ENCODE results near the gene DIAPH2. TPM values are rescaled to one million over a fixed set of nuclear protein-coding genes. Genes with fewer than 3 reads are reported as not detected.

DIAPH2 gene
- total RNA-seq, 4 donors from 2014 or later = 39.5 to 61.0 (median 56.5) TPM

- H3K27ac ChIP-seq = no peak overlapping the region
- in situ Hi-C loops (cut with MboI; ENCODE audit: low pct_ligation_motif_present in 1 of 4, low pct_unique_long_range_greater_than_20kb in 1 of 4, low sequenced_read_pairs in 3 of 4) (no loop called here), intact Hi-C loops (cut with DNase I; ENCODE audit: low total_unique reads) (no loop called here)
- H3K27me3 ChIP-seq = no peaks in the 10 kb centered on the region
- no peaks in the 10 kb centered on the region for H3K4me1 ChIP-seq
- H3K4me3 ChIP-seq = no peak overlapping the region
- H3K9me3 ChIP-seq = no peaks in the 10 kb centered on the region
- TF ChIP-seq POLR2A (IDR thresholded peaks at IDR 0.05) (no peak), EP300 (IDR thresholded peaks at IDR 0.05; ENCODE audit: low read depth) (no peak), CTCF (IDR thresholded peaks at IDR 0.05) (no peak), POLR2AphosphoS5 (IDR thresholded peaks at IDR 0.05) (no peak)
- DNase-seq = no peak
- WGBS, 2 donors (ENCODE audit: low coverage in 1 of 2) = 82% methylated on average over 5 of the region's 5 CpGs; no CpG with 5 or more reads in 1 of the 2 donors
- no peaks in the 10 kb centered on the region for H3K36me3 ChIP-seq
Measured at GRCh38 chrX:96752781-96753180, 68.1 kb downstream of the DIAPH2 start.

GRCh38 chrX:96753230-96753629 lies 68.6 kb downstream of the DIAPH2 start:
- H3K4me1 ChIP-seq = no peaks in the 10 kb centered on the region

GRCh38 chrX:96756491-96756890 lies 71.8 kb downstream of the DIAPH2 start:
- no peak for DNase-seq
- no peaks in the 10 kb centered on the region for H3K27me3 ChIP-seq
- no peak for TF ChIP-seq CTCF (IDR thresholded peaks at IDR 0.05)
- TF ChIP-seq POLR2A (IDR thresholded peaks at IDR 0.05) = no peak
- no peak for TF ChIP-seq EP300 (IDR thresholded peaks at IDR 0.05; ENCODE audit: low read depth)
- TF ChIP-seq POLR2AphosphoS5 (IDR thresholded peaks at IDR 0.05) = no peak
- no peak overlapping the region for H3K4me3 ChIP-seq
- in situ Hi-C loops (cut with MboI; ENCODE audit: low pct_ligation_motif_present in 1 of 4, low pct_unique_long_range_greater_than_20kb in 1 of 4, low sequenced_read_pairs in 3 of 4) = no loop called here
- intact Hi-C loops (cut with DNase I; ENCODE audit: low total_unique reads) = no loop called here
- no peaks in the 10 kb centered on the region for H3K36me3 ChIP-seq
- H3K27ac ChIP-seq = no peak overlapping the region
- 79 to 80% methylated on average over 1 to 3 of the region's 3 CpGs for WGBS, 2 donors (ENCODE audit: low coverage in 1 of 2)
- H3K9me3 ChIP-seq = no peaks in the 10 kb centered on the region
- no peaks in the 10 kb centered on the region for H3K4me1 ChIP-seq

More at GRCh38 chrX:96753230-96753629, 68.6 kb downstream of the DIAPH2 start:
- no peak for DNase-seq
- in situ Hi-C loops (cut with MboI; ENCODE audit: low pct_ligation_motif_present in 1 of 4, low pct_unique_long_range_greater_than_20kb in 1 of 4, low sequenced_read_pairs in 3 of 4) (no loop called here), intact Hi-C loops (cut with DNase I; ENCODE audit: low total_unique reads) (no loop called here)
- no peak overlapping the region for H3K27ac ChIP-seq
- no peaks in the 10 kb centered on the region for H3K36me3 ChIP-seq
- TF ChIP-seq CTCF (IDR thresholded peaks at IDR 0.05) (no peak), POLR2A (IDR thresholded peaks at IDR 0.05) (no peak)
- no peaks in the 10 kb centered on the region for H3K27me3 ChIP-seq
- no peaks in the 10 kb centered on the region for H3K9me3 ChIP-seq
- WGBS, 2 donors (ENCODE audit: low coverage in 1 of 2) = 80 to 100% methylated on average over 1 of the region's 1 CpG
- no peak overlapping the region for H3K4me3 ChIP-seq

- intact Hi-C loops (cut with DNase I; ENCODE audit: low total_unique reads) = no loop called here
- Histone ChIP-seq H3K4me3 (no peak overlapping the region), H3K9me3 (no peaks in the 10 kb centered on the region), H3K36me3 (no peaks in the 10 kb centered on the region), H3K4me1 (no peaks in the 10 kb centered on the region), H3K27ac (no peak overlapping the region), H3K27me3 (no peaks in the 10 kb centered on the region)
- TF ChIP-seq CTCF (IDR thresholded peaks at IDR 0.05) = no peak
- no peak for TF ChIP-seq POLR2AphosphoS5 (IDR thresholded peaks at IDR 0.05)
- TF ChIP-seq EP300 (IDR thresholded peaks at IDR 0.05; ENCODE audit: low read depth) = no peak
- no peak for TF ChIP-seq POLR2A (IDR thresholded peaks at IDR 0.05)
- 45 to 65% methylated on average over 2 to 4 of the region's 4 CpGs for WGBS, 2 donors (ENCODE audit: low coverage in 1 of 2)
- in situ Hi-C loops (cut with MboI; ENCODE audit: low pct_ligation_motif_present in 1 of 4, low pct_unique_long_range_greater_than_20kb in 1 of 4, low sequenced_read_pairs in 3 of 4) = no loop called here
- DNase-seq = no peak
Measured at GRCh38 chrX:96761566-96761965, 76.9 kb downstream of the DIAPH2 start.
